GM19328 (cell line): ENCODE results near the gene PDSS2.

Experiments
- ATAC-seq: cut with Tn5 transposase; IDR thresholded peaks from one replicate; pipeline ENCODE4 v1.9.1; 2021; ENCODE audit warnings: mild to moderate bottlenecking, moderate library complexity; ENCODE audit not compliant: unreplicated experiment

The PDSS2 gene

DNA sequence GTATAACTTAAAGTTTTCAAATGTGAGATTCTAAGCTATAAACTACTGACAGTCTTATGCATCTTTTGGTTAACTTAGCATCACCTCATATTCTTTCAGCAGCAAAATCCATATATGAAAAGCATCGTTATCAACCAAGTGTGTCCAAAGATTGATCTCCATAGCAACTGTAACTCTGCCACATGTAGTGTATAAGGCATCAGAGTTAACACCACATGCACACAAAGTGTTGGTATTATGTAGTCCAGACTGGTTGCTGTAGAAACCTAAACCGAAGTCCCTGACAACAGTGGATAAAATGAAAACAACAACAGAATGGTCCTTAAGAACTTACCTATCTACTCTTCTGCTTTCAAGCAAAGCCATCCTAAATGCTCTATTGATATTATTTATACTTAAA lies 39.6 kb downstream of the PDSS2 start:
- ATAC-seq, result no peak

DNA sequence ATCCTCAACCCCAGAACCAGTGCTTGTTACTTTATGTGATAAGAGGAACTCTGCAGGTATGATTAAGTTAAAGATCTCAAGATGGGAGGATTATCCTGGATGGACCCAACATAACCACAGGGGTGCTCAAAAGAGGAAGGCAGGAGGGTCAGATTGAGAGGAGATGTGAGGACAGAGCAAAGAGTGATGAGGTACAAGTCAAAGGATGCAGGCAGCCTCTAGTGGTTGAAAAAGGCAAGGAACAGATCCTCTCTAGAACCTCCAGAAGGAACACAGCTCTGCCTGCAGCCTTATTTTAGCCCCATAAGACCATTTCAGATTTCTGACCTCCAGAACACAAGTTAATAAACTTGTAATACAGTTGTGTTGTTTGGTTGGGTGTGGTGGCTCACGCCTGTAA lies 41.2 kb downstream of the PDSS2 start:
- ATAC-seq, result no peak

DNA sequence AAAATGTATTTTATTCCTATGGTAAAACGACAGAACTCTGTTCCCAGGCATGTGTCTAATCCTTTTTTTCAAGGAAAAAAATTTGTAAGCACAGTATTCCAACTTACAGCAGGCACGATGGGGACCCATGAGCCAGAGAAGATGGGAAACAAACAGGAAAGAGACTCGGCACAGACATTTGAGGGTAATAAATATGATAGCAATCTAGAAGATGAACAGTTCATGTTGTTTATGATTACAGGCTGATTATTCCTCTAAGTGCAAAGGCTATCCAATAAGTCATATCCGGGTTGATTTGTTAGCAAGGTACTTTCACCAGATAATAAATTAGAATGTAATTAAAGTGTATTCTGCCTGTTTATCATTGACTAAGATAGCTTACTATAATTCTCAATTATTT lies 43.2 kb downstream of the PDSS2 start:
- no peak for ATAC-seq

DNA sequence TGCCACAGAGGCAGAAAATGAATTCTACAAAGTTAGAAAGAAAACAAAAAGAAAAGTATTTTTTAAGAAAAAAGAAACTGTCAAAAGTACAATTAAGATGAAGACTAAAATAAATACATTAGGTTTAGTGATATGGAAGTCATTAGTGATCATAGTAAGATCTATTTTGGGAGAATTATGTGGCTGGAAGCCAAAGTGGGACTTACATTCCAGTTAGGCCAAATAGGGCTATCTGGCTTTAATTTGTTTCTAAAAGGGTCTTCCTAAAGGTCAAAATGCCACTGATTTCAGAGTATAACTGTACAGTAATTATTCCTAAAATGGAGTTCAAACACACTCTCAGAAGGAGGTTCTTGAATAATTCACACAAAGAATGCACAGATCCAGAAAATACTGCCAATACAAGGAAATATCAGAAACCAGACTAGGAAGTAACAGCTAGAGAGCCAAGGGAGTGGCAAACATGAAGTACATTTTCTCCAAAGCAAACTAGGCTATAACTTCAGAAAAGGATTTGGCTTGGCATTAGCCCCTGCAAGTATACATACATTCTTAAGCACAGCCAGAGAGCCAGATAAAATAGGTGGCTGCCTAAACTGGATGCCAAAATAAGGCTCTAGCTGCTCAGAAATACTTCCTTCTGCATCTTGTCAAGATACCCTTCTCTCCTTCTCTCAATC lies 45.3 kb downstream of the PDSS2 start:
- ATAC-seq, result no peak

DNA sequence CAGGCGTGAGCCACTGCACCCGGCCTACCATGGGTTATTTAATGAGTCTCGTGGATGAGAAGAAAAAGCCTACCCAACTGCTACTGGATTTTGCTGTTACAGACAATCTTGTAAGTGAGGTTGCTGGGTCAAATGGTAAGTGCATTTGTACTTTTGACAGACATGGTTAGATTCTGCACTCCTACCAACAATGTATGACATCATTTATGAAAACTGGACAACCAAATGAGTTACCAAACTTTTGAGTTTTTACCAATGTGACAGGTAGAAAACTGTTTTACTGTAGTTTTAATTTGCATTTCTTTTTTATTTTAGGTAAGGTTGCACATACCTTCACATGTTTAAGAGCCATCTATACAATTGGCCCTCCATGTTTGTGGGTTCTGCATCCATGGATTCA lies 48.2 kb downstream of the PDSS2 start:
- no peak for ATAC-seq

DNA sequence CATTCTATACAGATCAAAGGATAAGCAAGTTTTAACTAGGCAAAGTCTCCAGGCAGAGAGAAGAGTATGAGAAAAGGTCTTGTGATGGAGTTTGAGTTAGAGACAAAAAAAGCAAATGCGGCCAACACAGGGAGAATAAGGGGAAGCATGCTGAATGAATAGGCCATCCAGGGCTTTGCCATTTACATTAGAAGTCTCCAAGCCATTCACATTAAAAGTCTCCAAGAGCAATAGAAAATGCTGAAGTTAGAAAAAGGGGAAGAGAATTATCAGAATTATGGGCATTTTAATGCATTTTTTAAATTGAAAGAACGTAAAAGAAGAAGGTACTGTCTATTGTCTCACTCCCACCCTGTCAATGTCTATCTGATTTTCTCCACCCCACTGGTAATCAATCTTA lies 49.4 kb downstream of the PDSS2 start:
- ATAC-seq, result no peak

DNA sequence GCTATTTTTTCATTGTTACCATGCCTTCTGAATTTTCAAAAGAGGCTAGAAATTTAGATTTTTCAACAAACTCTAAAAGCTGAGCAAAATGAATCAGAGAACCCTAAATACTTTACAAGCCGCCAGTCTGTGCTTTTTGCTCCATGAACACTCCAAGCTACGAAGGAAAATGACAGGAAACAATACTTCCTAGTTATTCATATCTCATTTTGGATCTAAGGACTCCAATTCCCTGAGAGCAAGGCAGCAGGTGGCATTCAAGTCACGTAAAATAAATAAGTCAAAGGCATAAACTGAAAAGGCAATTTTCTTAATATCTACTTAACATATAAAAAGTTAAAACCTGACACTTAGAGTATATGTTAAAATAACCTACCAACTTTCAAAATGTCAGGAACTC lies 50.6 kb downstream of the PDSS2 start:
- no peak for ATAC-seq

DNA sequence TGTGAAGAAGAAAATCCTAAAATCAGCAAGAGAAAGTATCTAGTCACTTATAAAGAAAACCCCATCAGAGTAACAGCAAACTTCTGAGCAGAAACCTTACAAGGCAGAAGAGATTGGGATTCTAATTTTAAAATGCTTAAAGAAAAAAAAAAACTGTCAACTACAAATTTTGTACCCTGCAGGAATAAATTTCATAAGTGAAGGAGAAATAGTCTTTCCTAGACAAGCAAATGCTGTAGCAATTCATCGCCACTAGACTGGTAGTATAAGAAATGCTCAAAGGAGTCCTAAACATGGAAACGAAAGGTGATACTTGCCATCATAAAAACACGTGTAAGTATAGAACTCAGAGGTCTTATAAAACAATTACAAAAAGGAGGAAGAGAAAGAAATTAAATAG lies 54.4 kb downstream of the PDSS2 start:
- no peak for ATAC-seq

DNA sequence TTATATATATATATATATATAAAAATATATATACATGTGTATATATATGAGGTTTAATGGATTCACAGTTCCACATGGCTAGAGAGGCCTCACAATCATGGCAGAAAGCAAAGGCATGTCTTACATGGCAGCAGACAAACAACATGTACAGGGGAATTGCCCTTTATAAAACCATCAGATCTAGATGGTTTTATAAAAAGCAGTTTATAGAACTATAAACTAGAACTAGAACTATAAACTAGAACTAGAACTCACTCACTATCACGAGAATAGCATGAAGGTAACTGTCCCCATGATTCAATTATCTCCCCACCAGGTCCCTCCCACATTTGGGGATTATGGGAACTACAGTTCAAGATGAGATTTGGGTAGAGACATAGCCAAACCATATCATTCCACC lies 56.8 kb downstream of the PDSS2 start:
- no peak for ATAC-seq

DNA sequence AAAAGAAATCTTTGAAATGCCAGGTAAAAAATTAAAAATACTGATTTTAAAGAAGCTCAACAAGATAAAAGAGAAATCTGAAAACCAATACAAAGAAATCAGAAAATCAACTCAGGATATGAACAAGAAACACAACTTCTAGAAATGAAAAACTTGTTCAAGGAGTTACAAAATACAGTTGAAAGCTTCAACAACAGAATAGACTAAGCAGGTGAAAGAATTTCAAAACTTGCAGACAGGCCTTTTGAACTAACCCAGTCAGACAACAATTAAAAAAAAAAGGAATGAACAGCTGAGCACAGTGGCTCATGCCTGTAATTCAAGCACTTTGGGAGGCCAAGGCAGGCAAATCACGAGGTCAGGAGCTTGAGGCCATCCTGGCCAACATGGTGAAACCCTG lies 57.8 kb downstream of the PDSS2 start:
- no peak for ATAC-seq

DNA sequence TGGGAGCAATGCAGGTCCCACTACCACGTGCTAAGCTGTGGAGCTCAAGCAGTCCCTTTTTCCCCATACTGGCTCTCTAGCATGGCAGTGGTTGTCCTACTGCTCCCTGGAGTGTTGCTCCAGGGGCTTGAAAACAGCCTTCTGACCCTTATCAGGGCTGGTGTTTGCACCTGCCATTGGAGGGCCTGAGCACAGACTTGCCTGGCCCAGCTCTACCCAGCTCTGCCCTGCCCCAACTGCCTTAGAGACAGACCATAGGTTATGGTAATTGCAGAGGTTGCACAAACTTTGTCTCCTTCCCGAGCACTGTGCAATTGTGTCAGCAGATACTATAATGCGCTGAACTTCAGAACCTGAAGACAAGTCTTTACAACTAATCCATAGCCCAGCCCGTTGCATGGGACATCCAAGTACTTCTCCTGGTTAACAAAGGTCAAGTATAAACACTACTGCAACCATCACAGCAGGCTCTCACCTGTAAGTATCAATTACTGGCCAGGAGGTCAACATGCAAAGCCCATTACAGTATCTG lies 58.7 kb downstream of the PDSS2 start:
- ATAC-seq, result no peak

DNA sequence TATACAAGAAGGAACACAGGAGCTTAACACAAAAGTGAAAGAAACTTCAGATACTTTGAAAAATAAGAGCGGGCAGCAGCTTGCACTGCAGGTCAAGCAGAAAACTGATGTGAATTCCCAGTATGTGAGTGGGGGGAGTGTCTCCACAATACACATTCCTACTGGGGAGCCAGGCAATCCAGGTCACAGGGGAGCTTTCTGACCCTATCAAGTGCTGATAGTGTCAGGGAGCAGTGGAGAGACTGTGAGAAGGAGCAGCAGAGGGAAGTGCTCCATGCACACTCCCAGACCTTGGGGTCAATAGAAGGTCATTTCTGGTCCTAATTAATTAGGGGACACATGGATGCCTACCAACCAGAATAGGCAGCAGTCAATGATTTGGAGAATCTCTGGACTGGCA lies 59.4 kb downstream of the PDSS2 start:
- ATAC-seq, result no peak

DNA sequence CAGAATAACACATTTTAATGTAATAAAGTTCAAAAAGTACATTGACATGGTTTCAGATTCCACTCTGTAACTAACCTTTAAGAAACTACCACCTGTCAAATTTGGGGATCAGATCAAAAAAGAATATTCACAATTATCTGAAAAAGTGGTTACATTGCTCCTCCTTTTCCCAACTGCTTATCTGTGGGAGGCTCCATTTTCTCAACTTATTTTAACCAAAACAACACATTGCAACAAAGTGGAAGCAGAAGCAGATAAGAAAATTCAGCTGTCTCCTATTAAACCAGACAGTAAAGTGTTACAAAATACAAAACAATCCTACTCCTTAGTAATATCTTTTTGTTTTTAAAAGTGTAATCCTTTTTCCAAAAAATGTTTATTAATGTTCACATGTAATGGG lies 61.4 kb downstream of the PDSS2 start:
- no peak for ATAC-seq

DNA sequence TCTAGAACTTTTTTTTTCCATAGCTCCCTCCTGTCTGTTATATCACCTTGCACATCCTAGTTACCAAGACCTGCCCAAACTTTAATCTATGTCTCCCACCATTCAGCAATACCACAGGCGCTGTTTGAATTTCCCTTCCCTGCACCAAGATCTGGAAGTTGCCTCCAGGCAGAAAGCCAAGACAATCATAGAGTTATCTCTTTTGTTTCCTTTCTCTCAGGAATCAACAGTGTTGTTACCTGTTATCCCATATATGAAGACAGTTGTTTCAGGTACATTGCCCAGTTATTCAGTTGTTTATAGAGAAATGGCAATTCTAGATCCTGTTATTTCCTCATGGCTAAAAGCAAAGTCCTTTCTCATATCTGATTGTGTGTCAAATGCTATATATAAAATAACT lies 63.2 kb downstream of the PDSS2 start:
- ATAC-seq, result no peak

DNA sequence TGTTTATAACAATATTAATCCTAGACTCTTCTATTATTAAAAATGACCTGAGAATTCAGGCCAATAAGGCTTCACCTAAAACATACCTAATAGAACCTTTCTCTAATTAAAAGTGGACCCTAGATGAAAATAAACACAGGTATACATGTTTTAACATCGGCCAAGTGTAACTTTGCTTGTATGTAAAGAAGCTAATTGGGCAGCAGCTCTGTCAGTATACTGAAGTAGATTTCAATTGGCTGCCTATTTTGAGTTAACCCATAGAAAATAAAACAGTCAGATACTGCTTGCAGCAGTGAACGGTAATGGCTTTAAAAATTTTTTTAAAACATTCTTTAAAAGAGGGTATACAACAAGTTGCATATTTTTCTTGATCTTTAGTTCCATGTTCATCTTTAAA lies 67.3 kb downstream of the PDSS2 start:
- no peak for ATAC-seq

DNA sequence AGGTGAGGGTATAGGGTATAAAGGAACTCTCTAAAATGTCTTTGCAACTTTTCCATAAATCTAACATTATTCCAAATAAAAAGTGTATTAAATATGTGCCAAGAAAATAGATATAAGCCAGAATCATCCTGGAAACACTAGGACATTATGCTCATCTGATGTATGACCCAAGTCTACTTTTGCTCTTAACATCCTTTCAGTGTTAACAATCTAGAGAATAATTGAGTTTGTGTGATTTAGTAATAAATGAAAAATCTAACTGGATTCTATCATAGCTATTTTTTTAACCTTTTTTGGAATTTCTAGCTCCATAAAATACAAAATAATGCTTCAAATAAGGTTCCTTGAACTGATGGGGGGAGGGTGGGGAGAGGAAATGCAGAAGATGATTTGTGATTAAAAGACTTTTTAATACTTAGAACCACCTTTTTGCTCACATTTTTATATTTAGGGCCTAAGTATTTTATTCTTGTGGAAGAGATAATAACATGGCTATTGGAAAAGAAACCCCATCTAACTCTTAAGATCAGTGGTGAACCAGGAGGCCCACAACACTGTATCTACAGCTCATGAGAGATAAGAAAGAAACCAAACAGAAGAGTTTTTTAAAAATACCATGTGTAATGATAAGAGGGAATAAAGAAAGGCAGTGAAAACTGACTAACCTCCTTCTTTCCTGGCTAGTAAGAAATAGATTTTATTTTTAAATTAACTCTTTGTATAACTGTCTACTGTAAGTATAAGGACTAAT lies 68.5 kb downstream of the PDSS2 start:
- ATAC-seq, result no peak

DNA sequence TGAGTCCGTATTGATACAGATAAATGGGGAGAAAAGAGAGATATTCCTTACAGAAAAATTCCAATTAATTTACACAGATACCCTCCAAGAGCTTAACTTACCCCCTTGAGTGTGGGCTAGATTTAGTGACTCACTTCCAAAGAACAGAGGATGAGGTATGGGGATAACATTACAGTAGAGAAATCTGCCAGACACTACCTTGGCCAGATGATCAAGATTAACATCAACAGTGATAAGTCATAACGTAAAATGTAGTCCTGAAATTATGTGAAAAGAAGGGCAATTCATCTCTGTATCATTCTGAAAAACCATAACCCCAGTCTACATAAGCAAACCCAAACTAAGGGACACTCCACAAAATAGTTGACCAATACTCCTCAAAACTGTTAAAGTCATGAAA lies 69.3 kb downstream of the PDSS2 start:
- no peak for ATAC-seq

DNA sequence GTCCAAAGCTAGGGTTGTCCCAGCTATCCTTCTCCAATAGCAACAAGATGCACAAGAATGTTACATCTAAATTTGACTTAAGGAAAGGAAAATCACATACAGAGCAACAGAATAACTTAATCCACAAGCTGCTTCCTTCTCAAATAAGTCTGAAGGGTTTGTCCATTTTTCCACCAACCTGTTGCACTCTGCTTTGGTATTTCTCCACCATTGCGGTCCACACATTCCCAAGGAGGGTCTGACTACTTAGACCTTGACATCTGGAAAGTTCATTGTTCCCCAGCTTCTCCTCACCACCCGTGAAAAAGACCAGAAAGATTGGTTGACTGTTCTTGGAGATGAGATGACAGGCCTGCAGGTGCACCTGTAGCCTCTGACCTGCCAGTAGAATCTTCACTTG lies 72.5 kb downstream of the PDSS2 start:
- ATAC-seq, result no peak

DNA sequence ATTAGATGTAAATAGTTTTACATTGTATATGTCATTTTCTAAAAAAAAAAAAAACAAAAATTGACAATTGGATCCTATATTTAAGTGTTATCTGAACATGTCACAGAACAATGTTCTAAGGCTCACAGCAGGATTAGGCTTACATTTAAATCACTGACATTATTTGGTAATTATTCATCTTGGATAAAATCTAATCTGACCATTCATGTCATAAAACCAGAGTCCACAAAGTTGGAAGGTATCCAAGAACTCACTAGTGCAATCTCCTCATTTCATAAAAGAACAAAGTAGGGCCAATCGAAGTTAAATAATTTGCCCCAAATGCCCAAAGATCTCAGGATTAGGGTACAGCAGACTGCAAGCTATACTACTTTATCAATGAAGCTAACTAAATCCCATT lies 73.0 kb downstream of the PDSS2 start:
- ATAC-seq, result no peak

DNA sequence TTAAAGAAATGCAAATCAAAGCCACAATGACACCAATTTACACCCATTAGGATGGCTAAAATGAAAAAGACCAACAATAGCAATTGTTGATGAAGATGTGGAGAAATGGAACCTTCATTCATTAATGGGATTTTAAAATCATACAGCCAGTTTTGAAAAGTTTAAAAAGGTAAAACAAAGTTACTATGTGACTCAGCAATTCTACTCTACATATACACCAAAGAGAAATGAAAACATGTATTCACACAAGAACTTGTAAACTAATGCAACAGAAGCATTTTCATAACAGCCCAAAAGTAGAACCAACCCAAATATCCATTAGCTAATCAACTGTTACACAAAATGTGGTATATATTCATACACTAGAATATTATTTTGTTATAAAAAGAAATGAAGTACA lies 75.7 kb downstream of the PDSS2 start:
- no peak for ATAC-seq

DNA sequence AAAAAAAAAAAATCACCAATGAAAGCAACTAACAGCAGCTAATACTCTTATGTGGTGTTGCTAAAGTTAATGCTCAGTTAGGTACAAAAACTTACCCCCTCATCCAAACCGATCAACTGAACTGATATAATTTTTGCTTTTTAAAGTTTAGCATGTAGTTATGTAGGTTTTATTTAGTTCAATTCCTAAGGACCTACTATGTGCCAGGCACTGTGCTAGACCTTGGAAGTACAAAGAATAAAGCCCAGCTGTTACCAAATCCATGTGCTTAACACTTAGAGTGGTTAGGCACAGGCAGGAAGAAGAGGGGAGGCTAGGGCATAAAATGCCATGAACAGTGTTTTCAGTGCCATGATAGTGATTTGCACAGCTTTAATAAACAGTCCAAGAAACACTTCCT lies 85.1 kb downstream of the PDSS2 start:
- ATAC-seq, result no peak

DNA sequence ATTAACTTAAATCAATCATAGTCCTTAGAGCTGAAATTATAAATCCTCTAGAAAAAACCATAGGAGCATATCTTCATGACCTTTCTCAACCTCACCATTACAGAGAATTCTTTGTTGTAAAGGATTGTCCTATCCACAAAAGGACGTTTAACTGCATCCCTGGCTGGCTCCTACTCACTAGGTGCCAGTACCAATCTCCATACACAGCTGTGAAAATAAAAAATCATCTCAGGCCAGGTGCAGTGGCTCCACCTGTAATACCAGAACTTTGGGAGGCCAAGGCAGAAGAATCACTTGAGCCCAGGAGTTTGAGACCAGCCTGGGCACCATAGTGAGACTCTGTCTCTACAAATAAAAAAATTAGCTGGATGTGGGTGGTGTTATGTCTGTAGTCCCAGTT lies 89.9 kb downstream of the PDSS2 start:
- no peak for ATAC-seq

DNA sequence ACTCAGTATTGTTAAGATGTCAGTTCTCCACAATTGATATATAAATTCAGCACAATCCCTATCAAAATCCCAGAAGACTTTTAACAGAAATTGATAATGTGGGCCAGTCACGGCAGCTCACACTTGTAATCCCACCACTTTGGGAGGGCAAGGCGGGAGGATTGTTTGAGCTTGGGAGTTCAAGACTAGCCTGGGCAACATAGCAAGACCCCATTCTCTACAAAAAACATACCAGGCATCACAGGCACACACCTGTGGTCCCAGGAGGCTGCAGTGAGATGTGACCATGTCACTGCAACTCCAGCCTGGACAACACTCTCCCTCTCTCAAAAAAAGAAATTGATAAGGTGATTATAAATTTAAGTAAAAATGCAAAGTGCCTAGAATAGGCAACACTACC lies 90.9 kb downstream of the PDSS2 start:
- no peak for ATAC-seq
